ENCODE results near the gene CIAO3.

The CIAO3 gene

DNA sequence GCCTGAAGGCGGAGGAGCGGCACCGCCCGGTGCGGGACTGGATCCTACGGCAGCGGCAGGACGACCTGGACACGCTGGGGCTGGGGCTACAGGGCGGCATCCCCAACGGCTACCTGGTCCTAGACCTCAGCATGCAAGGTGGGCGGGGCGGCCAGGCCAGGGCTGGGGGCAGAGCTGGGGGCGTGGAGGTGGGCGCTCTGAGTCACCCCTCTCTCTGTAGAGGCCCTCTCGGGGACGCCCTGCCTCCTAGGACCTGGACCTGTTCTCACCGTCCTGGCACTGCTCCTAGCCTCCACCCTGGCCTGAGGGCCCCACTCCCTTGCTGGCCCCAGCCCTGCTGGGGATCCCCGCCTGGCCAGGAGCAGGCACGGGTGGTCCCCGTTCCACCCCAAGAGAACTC is 27.6 kb upstream of the CIAO3 start (continued):
- TF ChIP-seq, protein P1, sequence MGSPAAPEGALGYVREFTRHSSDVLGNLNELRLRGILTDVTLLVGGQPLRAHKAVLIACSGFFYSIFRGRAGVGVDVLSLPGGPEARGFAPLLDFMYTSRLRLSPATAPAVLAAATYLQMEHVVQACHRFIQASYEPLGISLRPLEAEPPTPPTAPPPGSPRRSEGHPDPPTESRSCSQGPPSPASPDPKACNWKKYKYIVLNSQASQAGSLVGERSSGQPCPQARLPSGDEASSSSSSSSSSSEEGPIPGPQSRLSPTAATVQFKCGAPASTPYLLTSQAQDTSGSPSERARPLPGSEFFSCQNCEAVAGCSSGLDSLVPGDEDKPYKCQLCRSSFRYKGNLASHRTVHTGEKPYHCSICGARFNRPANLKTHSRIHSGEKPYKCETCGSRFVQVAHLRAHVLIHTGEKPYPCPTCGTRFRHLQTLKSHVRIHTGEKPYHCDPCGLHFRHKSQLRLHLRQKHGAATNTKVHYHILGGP (tag by site-specific recombination; IDR thresholded peaks at IDR 0.05), result no peak
- TF ChIP-seq, protein P2, sequence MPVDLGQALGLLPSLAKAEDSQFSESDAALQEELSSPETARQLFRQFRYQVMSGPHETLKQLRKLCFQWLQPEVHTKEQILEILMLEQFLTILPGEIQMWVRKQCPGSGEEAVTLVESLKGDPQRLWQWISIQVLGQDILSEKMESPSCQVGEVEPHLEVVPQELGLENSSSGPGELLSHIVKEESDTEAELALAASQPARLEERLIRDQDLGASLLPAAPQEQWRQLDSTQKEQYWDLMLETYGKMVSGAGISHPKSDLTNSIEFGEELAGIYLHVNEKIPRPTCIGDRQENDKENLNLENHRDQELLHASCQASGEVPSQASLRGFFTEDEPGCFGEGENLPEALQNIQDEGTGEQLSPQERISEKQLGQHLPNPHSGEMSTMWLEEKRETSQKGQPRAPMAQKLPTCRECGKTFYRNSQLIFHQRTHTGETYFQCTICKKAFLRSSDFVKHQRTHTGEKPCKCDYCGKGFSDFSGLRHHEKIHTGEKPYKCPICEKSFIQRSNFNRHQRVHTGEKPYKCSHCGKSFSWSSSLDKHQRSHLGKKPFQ (tag by site-specific recombination; IDR thresholded peaks at IDR 0.05), result no peak
- TF ChIP-seq GLI2 (tag by site-specific recombination; IDR thresholded peaks at IDR 0.05; ENCODE audit: borderline replicate concordance, low read depth) (no peak), ZNF791 (tag by site-specific recombination; IDR thresholded peaks at IDR 0.05) (no peak), ZNF175 (tag by site-specific recombination; IDR thresholded peaks at IDR 0.05) (no peak), KLF1 (tag by site-specific recombination; IDR thresholded peaks at IDR 0.05) (peak; percentile 87), ZBTB1 (tag by site-specific recombination; IDR thresholded peaks at IDR 0.05) (no peak), ZNF501 (tag by site-specific recombination; IDR thresholded peaks at IDR 0.05) (no peak), ZBTB21 (tag by site-specific recombination; IDR thresholded peaks at IDR 0.05) (no peak), KLF9 (tag by site-specific recombination; IDR thresholded peaks at IDR 0.05; ENCODE audit: low read depth) (peak; percentile 21; the same call in 1 of the 2 replicates), REPIN1 (tag by site-specific recombination; IDR thresholded peaks at IDR 0.05; ENCODE audit: low read depth) (no peak), SP7 (tag by site-specific recombination; IDR thresholded peaks at IDR 0.05) (no peak), SCRT2 (tag by site-specific recombination; IDR thresholded peaks at IDR 0.05) (no peak), ZNF777 (tag by site-specific recombination; IDR thresholded peaks at IDR 0.05; ENCODE audit: borderline replicate concordance) (no peak), ZNF521 (tag by site-specific recombination; IDR thresholded peaks at IDR 0.05) (no peak)
- TF ChIP-seq, protein P3, sequence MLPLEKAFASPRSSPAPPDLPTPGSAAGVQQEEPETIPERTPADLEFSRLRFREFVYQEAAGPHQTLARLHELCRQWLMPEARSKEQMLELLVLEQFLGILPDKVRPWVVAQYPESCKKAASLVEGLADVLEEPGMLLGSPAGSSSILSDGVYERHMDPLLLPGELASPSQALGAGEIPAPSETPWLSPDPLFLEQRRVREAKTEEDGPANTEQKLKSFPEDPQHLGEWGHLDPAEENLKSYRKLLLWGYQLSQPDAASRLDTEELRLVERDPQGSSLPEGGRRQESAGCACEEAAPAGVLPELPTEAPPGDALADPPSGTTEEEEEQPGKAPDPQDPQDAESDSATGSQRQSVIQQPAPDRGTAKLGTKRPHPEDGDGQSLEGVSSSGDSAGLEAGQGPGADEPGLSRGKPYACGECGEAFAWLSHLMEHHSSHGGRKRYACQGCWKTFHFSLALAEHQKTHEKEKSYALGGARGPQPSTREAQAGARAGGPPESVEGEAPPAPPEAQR (tag by site-specific recombination; IDR thresholded peaks at IDR 0.05), result no peak
- TF ChIP-seq, protein P4, sequence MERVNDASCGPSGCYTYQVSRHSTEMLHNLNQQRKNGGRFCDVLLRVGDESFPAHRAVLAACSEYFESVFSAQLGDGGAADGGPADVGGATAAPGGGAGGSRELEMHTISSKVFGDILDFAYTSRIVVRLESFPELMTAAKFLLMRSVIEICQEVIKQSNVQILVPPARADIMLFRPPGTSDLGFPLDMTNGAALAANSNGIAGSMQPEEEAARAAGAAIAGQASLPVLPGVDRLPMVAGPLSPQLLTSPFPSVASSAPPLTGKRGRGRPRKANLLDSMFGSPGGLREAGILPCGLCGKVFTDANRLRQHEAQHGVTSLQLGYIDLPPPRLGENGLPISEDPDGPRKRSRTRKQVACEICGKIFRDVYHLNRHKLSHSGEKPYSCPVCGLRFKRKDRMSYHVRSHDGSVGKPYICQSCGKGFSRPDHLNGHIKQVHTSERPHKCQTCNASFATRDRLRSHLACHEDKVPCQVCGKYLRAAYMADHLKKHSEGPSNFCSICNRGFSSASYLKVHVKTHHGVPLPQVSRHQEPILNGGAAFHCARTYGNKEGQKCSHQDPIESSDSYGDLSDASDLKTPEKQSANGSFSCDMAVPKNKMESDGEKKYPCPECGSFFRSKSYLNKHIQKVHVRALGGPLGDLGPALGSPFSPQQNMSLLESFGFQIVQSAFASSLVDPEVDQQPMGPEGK (tag by site-specific recombination; IDR thresholded peaks at IDR 0.05), result 0 out of 2 replicates have a peak, but pooled peaks have one; percentile 11
- TF ChIP-seq, protein P5, sequence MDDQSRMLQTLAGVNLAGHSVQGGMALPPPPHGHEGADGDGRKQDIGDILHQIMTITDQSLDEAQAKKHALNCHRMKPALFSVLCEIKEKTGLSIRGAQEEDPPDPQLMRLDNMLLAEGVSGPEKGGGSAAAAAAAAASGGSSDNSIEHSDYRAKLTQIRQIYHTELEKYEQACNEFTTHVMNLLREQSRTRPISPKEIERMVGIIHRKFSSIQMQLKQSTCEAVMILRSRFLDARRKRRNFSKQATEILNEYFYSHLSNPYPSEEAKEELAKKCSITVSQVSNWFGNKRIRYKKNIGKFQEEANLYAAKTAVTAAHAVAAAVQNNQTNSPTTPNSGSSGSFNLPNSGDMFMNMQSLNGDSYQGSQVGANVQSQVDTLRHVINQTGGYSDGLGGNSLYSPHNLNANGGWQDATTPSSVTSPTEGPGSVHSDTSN (CRISPR knock-in tag; IDR thresholded peaks at IDR 0.05), result no peak

DNA sequence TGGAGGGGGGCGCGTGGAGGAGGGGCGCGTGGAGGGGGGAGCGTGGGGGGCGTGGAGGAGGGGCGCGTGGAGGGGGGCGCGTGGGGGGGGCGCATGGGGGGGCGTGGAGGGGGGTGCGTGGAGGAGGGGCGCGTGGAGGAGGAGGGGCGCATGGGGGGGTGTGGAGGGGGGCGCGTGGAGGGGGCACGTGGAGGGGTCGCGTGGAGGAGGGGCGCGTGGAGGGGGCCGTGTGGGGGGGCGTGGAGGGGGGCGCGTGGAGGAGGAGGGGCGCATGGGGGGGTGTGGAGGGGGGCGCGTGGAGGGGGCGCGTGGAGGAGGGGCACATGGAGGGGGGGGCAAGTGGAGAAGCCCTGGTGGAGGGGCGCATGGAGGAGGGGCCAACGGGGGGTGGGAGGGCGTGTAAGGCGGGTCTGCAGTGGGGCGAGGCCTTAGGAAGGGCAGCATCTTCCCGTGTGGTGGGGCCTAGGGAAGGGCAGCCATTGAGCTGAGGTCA is 27.0 kb upstream of the CIAO3 start:
- H3K27ac ChIP-seq (ENCODE audit: extremely low read depth, low read depth, low read length), result no peak overlapping the region
- no peak overlapping the region for H3K4me3 ChIP-seq (ENCODE audit: low read depth, low read length)
- ChIA-PET POLR2A (no interaction called here), CTCF (no interaction called here)
- TF ChIP-seq ZNF585B (tag by site-specific recombination; IDR thresholded peaks at IDR 0.05), result no peak
- no peaks in the 10 kb centered on the region for H3K36me3 ChIP-seq (ENCODE audit: control insufficient read depth in 2 of 2, insufficient read depth in 1 of 2, low read length in 2 of 2)
- H3K4me1 ChIP-seq (ENCODE audit: control insufficient read depth, insufficient read depth, low read length), result no peaks in the 10 kb centered on the region
- H3K9me3 ChIP-seq (ENCODE audit: control insufficient read depth, insufficient read depth, low read depth, low read length), result no peaks in the 10 kb centered on the region
